OCI-LY3 (cell line): Measurements from ENCODE around the gene PTPRN2.

Experiments
- CTCF ChIP-seq: fragments of 200-600, 300-600 bp; sonication (generic); IDR thresholded peaks from 2 replicates; pipeline ENCODE4 v1.5.1; 2014; ENCODE audit warnings: antibody characterized with exemption, low read length, low read depth
- EZH2phosphoT487 ChIP-seq: fragments of 200-600 bp; shearing (Covaris generic); IDR thresholded peaks from 2 replicates; pipeline ENCODE4 v1.6.1; 2018; ENCODE audit warnings: antibody characterized with exemption, mixed run types, low read depth

GRCh38 chr7:157754416-157754790 lies 833.2 kb downstream of the PTPRN2 start:
- TF ChIP-seq EZH2phosphoT487 (no peak), CTCF (no peak)
